Esophagus muscularis mucosa (tissue), 4 donors: ENCODE data around the gene PSMB9. TPM values are rescaled to one million over a fixed set of nuclear protein-coding genes. Genes with fewer than 3 reads are reported as not detected.

ENCODE experiments used
- DNase-seq: peaks from one replicate; pipeline ENCODE4 v3.0.0-alpha.2; 2017; ENCODE audit errors: extremely low spot score
- H3K27ac ChIP-seq, 4 donors: fragments of 200-600 bp; sonication (generic); replicated peaks in 1 of 4; 1 replicate in 3 of 4; 2 replicates in 1 of 4; pipeline ENCODE4 v1.5.1; 2016 to 2019; ENCODE audit warnings: mild to moderate bottlenecking in 1 of 4
- H3K27me3 ChIP-seq, 4 donors: fragments of 200-600 bp; sonication (generic); one replicate each; pipeline versions ENCODE4 v1.5.1 to v1.6.0; 2016 to 2019
- H3K36me3 ChIP-seq, 4 donors: fragments of 200-600 bp; sonication (generic); one replicate each; pipeline ENCODE4 v1.5.1; 2016 to 2019
- H3K4me1 ChIP-seq, 4 donors: fragments of 200-600 bp; sonication (generic); one replicate each; pipeline ENCODE4 v1.5.1; 2016 to 2019
- H3K4me3 ChIP-seq, 4 donors: fragments of 200-600 bp; sonication (generic); 1 replicate in 2 of 4; 2 replicates in 2 of 4; pipeline ENCODE4 v1.5.1; 2016 to 2019; ENCODE audit warnings: mild to moderate bottlenecking in 4 of 4, moderate library complexity in 1 of 4
- H3K9me3 ChIP-seq, 4 donors: fragments of 200-600 bp; sonication (generic); 1 replicate in 3 of 4; 2 replicates in 1 of 4; pipeline ENCODE4 v1.5.1; 2016 to 2019
- EP300 ChIP-seq: sonication (generic); formaldehyde crosslinking; IDR thresholded peaks from one replicate; pipeline ENCODE4 v1.6.1; 2017; ENCODE audit warnings: antibody characterized with exemption
- POLR2A ChIP-seq: fragments of 450-650 bp; IDR thresholded peaks from one replicate; pipeline ENCODE4 v1.6.1; 2017; ENCODE audit warnings: antibody characterized with exemption, moderate library complexity, mild to moderate bottlenecking, low read depth
- POLR2AphosphoS5 ChIP-seq, 2 donors: sonication (generic); formaldehyde crosslinking; IDR thresholded peaks; one replicate each; pipeline ENCODE4 v1.6.1; 2017; ENCODE audit warnings: antibody characterized with exemption in 2 of 2
- WGBS: methylation state at CpG from one replicate; pipeline ENCODE4 v1.1.5; 2018; 5-methylcytosine and 5-hydroxymethylcytosine counted together
- intact Hi-C: fragments of 100-400 bp; cut with DNase I; formaldehyde crosslinking; loops from one replicate; pipeline ENCODE4 v1.15.1; 2023
- total RNA-seq, 4 donors: library from RNA; depleted of rRNA; stranded (reverse); fragments of >200 nt; gene quantifications; one replicate each; pipeline versions ENCODE4 v1.1.0 to v1.2.1, GENCODE V29; 2016
- TF ChIP-seq, protein P1 (sequence below), 3 experiments: fragments of 200-600 bp in 2 of 3; fragments of 450-650 bp in 1 of 3; sonication (generic) in 2 of 3; IDR thresholded peaks; one replicate each; pipeline ENCODE4 v1.5.1; 2017 to 2019; ENCODE audit warnings: antibody characterized with exemption in 3 of 3, mild to moderate bottlenecking in 2 of 3, moderate library complexity in 1 of 3

Gene PSMB9
- total RNA-seq, 4 donors from 2014 or later: 9.1 to 26.2 (median 20.5) TPM

GRCh38 chr6:32857156-32857891, 3.3 kb downstream of the PSMB9 start:
- Histone ChIP-seq H3K9me3 (no peaks in the 10 kb centered on the region), H3K36me3 (peaks cover 0 to 33% (median 15%) of the 10 kb centered on the region in 4 donors), H3K27me3 (no peaks in the 10 kb centered on the region), H3K4me3 (no peak overlapping the region), H3K27ac (no peak overlapping the region), H3K4me1 (peaks cover 9 to 20% (median 18%) of the 10 kb centered on the region in 4 donors)
- 93% methylated on average over 14 of the region's 14 CpGs for WGBS
- TF ChIP-seq EP300 (no peak), POLR2A (no peak), POLR2AphosphoS5 (IDR thresholded peaks at IDR 0.05) (no peak)
- TF ChIP-seq, protein P1, sequence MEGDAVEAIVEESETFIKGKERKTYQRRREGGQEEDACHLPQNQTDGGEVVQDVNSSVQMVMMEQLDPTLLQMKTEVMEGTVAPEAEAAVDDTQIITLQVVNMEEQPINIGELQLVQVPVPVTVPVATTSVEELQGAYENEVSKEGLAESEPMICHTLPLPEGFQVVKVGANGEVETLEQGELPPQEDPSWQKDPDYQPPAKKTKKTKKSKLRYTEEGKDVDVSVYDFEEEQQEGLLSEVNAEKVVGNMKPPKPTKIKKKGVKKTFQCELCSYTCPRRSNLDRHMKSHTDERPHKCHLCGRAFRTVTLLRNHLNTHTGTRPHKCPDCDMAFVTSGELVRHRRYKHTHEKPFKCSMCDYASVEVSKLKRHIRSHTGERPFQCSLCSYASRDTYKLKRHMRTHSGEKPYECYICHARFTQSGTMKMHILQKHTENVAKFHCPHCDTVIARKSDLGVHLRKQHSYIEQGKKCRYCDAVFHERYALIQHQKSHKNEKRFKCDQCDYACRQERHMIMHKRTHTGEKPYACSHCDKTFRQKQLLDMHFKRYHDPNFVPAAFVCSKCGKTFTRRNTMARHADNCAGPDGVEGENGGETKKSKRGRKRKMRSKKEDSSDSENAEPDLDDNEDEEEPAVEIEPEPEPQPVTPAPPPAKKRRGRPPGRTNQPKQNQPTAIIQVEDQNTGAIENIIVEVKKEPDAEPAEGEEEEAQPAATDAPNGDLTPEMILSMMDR (IDR thresholded peaks at IDR 0.05): no peak
- peak; percentile 47 for DNase-seq
- intact Hi-C loops: no loop called here

DNA sequence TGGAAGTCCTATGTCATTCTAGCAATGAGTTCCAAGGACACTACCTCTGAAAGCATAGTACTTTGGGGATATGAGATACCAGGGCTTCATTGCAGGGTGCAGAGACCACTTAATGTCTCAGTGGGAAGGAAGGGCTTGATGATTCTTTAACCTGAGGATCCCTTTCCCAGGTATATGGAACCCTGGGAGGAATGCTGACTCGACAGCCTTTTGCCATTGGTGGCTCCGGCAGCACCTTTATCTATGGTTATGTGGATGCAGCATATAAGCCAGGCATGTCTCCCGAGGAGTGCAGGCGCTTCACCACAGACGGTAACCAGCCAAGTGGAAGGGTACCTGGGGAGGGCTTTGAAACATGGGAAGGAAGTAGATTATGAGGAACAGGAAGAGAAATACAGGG, 4.2 kb downstream of the PSMB9 start:
- no peak overlapping the region for H3K4me3 ChIP-seq
- DNase-seq: peak; percentile 21
- no peaks in the 10 kb centered on the region for H3K9me3 ChIP-seq
- WGBS: 89% methylated on average over 5 of the region's 5 CpGs
- H3K4me1 ChIP-seq: peaks cover 8 to 14% (median 12%) of the 10 kb centered on the region in 4 donors
- H3K27me3 ChIP-seq: no peaks in the 10 kb centered on the region
- TF ChIP-seq, protein P1 (IDR thresholded peaks at IDR 0.05): no peak
- no peak for TF ChIP-seq POLR2AphosphoS5 (IDR thresholded peaks at IDR 0.05)
- TF ChIP-seq POLR2A: no peak
- H3K27ac ChIP-seq: no peak overlapping the region
- peaks cover 0 to 33% (median 15%) of the 10 kb centered on the region in 4 donors for H3K36me3 ChIP-seq
- intact Hi-C loops: no loop called here

GRCh38 chr6:32860674-32861073, 6.7 kb downstream of the PSMB9 start:
- Histone ChIP-seq H3K36me3 (peaks cover 0 to 33% (median 15%) of the 10 kb centered on the region in 4 donors), H3K27me3 (no peaks in the 10 kb centered on the region), H3K27ac (no peak overlapping the region), H3K9me3 (no peaks in the 10 kb centered on the region), H3K4me1 (peaks cover 0 to 3% (median under 1%) of the 10 kb centered on the region in 4 donors), H3K4me3 (no peak overlapping the region)
- TF ChIP-seq, protein P1 (IDR thresholded peaks at IDR 0.05): no peak
- intact Hi-C loops: no loop called here
- DNase-seq: no peak
- 81% methylated on average over 1 of the region's 1 CpG for WGBS

GRCh38 chr6:32862725-32863124, 8.7 kb downstream of the PSMB9 start:
- Histone ChIP-seq H3K27me3 (no peaks in the 10 kb centered on the region), H3K36me3 (peaks cover 0 to 26% (median 12%) of the 10 kb centered on the region in 4 donors), H3K4me3 (no peak overlapping the region), H3K9me3 (no peaks in the 10 kb centered on the region), H3K4me1 (peaks cover 0 to 3% (median under 1%) of the 10 kb centered on the region in 4 donors), H3K27ac (no peak overlapping the region)
- WGBS: 67% methylated on average over 3 of the region's 3 CpGs
- TF ChIP-seq EP300: no peak
- TF ChIP-seq POLR2A: no peak
- no peak for TF ChIP-seq POLR2AphosphoS5 (IDR thresholded peaks at IDR 0.05)
- TF ChIP-seq, protein P1 (IDR thresholded peaks at IDR 0.05): no peak
- intact Hi-C loops: no loop called here
- peak; percentile 14 for DNase-seq
